Prostate gland (tissue), 2 donors: ENCODE measurements around the gene ATG4B.

Experiments used
- POLR2A ChIP-seq: fragments of 450-650 bp; IDR thresholded peaks from one replicate; pipeline ENCODE4 v1.6.1; 2016; ENCODE audit warnings: antibody characterized with exemption, mild to moderate bottlenecking
- POLR2AphosphoS5 ChIP-seq: sonication (generic); formaldehyde crosslinking; IDR thresholded peaks from one replicate; pipeline ENCODE4 v1.6.1; 2017; ENCODE audit warnings: antibody characterized with exemption
- TF ChIP-seq, protein P1 (sequence below), 4 experiments: fragments of 200-600 bp in 2 of 4; fragments of 450-650 bp in 2 of 4; sonication (generic) in 2 of 4; IDR thresholded peaks; 1 replicate in 3 of 4; 2 replicates in 1 of 4; pipeline ENCODE4 v1.5.1; 2016 to 2019; ENCODE audit warnings: antibody characterized with exemption in 4 of 4, mild to moderate bottlenecking in 2 of 4, moderate library complexity in 2 of 4

- TF ChIP-seq POLR2A (no peak), POLR2AphosphoS5 (no peak)
- TF ChIP-seq, protein P1, sequence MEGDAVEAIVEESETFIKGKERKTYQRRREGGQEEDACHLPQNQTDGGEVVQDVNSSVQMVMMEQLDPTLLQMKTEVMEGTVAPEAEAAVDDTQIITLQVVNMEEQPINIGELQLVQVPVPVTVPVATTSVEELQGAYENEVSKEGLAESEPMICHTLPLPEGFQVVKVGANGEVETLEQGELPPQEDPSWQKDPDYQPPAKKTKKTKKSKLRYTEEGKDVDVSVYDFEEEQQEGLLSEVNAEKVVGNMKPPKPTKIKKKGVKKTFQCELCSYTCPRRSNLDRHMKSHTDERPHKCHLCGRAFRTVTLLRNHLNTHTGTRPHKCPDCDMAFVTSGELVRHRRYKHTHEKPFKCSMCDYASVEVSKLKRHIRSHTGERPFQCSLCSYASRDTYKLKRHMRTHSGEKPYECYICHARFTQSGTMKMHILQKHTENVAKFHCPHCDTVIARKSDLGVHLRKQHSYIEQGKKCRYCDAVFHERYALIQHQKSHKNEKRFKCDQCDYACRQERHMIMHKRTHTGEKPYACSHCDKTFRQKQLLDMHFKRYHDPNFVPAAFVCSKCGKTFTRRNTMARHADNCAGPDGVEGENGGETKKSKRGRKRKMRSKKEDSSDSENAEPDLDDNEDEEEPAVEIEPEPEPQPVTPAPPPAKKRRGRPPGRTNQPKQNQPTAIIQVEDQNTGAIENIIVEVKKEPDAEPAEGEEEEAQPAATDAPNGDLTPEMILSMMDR (IDR thresholded peaks at IDR 0.05): no peak
These were observed 38.4 kb downstream of the ATG4B start for GRCh38 chr2:241675885-241676284.
